Activated CD8-positive, alpha-beta T cell treated with anti-CD3 and anti-CD28 coated beads for 36 hours (primary cell): ENCODE data around the gene DCDC1. TPM values are rescaled to one million over a fixed set of nuclear protein-coding genes. Genes with fewer than 3 reads are reported as not detected.

Experiments used
- ATAC-seq: fragments of 200-7000 bp; cut with Tn5 transposase; one replicate; pipeline ENCODE4 v1.10.0; 2021; ENCODE audit warnings: mild to moderate bottlenecking, moderate library complexity
- CTCF ChIA-PET: fragments of 350-600 bp; sonication (Branson Sonifier 250); formaldehyde crosslinking; loops from one replicate; lab custom pipeline; 2021; ENCODE audit warnings: antibody characterized with exemption; lab: Charles Lee
- POLR2A ChIA-PET: fragments of 350-600 bp; sonication (Branson Sonifier 250); formaldehyde crosslinking; loops from one replicate; lab custom pipeline; 2021; ENCODE audit warnings: antibody characterized with exemption; lab: Charles Lee
- DNase-seq: peaks from one replicate; pipeline ENCODE4 v3.0.0-alpha.2; 2020
- H3K27ac Mint-ChIP-seq: one replicate; pipeline ENCODE4 v1.8.0; 2021; ENCODE audit warnings: mild to moderate bottlenecking, mixed read lengths
- H3K27me3 Mint-ChIP-seq: one replicate; pipeline ENCODE4 v1.8.0; 2021; ENCODE audit warnings: mixed read lengths
- H3K36me3 Mint-ChIP-seq: one replicate; pipeline ENCODE4 v1.8.0; 2021; ENCODE audit warnings: low read depth, mixed read lengths
- H3K4me1 Mint-ChIP-seq: one replicate; pipeline ENCODE4 v1.8.0; 2021; ENCODE audit warnings: low read depth, mixed read lengths
- H3K4me3 Mint-ChIP-seq: one replicate; pipeline ENCODE4 v1.8.0; 2021; ENCODE audit warnings: mild to moderate bottlenecking, moderate library complexity, mixed read lengths
- H3K9me3 Mint-ChIP-seq: one replicate; pipeline ENCODE4 v1.8.0; 2021; ENCODE audit warnings: mixed read lengths
- CTCF ChIP-seq: fragments of 200-600 bp; IDR thresholded peaks from one replicate; pipeline ENCODE4 v1.8.0; 2022; ENCODE audit warnings: antibody characterized with exemption, mild to moderate bottlenecking
- intact Hi-C: fragments of 100-400 bp; cut with micrococcal nuclease; formaldehyde crosslinking; loops from one replicate; pipeline ENCODE4 v1.10.0; 2022
- total RNA-seq, 2 experiments: library from RNA; stranded (reverse); gene quantifications; one replicate each; pipeline ENCODE4 v1.2.3, GENCODE V29; 2021

The DCDC1 gene
- total RNA-seq, 2 experiments from 2014 or later: not detected

GRCh38 chr11:30991802-30992512 lies 377.6 kb downstream of the DCDC1 start:
- CTCF ChIA-PET: no interaction called here

GRCh38 chr11:30991376-30991775 lies 378.2 kb downstream of the DCDC1 start:
- CTCF ChIA-PET: no interaction called here

More at GRCh38 chr11:30991802-30992512, 377.6 kb downstream of the DCDC1 start:
- POLR2A ChIA-PET: no interaction called here
- intact Hi-C loops: no loop called here
- H3K27me3 Mint-ChIP-seq: no peaks in the 10 kb centered on the region
- H3K4me3 Mint-ChIP-seq: no peak overlapping the region
- no peaks in the 10 kb centered on the region for H3K9me3 Mint-ChIP-seq
- ATAC-seq (no peak), DNase-seq (no peak)
- H3K27ac Mint-ChIP-seq: no peak overlapping the region
- H3K36me3 Mint-ChIP-seq: no peaks in the 10 kb centered on the region
- no peaks in the 10 kb centered on the region for H3K4me1 Mint-ChIP-seq
- TF ChIP-seq CTCF: no peak

DNA sequence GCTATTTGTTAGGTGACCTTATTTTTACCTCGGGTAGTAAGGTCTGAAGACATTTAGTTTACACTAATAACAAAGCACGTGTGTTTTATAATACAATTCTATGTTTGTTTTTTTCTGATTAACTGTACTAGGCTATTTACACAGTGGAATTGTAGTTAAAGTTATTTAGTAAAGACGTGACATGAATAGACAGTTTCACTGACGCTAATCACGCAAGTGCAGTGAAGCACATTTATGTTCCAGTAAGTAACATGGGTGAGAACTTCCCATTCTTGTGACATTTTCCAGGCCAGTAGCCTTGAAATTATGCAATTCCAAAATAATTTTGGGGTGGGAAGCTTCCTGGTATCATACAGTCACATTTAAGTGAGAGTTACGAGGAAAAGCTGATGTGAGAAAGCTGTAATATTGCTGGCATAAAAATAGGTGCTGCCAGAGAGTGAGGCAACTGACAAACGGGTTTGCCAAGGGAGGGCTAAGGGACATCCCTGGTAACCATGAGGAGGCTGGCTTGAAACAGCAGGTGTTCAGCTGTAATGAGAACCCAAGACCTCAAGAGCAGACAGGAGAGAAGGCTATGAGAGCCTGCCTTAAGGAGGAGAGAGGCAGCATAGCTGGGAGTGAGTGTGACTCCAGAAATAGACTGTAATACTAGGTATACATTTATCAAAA lies 378.8 kb downstream of the DCDC1 start:
- Mint-ChIP-seq H3K4me3 (no peak overlapping the region), H3K9me3 (no peaks in the 10 kb centered on the region), H3K27ac (no peak overlapping the region), H3K36me3 (no peaks in the 10 kb centered on the region), H3K4me1 (no peaks in the 10 kb centered on the region), H3K27me3 (no peaks in the 10 kb centered on the region)
- intact Hi-C loops: no loop called here
- CTCF ChIA-PET: no interaction called here
- POLR2A ChIA-PET: no interaction called here
- ATAC-seq (no peak), DNase-seq (no peak)
- no peak for TF ChIP-seq CTCF

More at GRCh38 chr11:30991376-30991775, 378.2 kb downstream of the DCDC1 start:
- Mint-ChIP-seq H3K27me3 (no peaks in the 10 kb centered on the region), H3K27ac (no peak overlapping the region), H3K4me1 (no peaks in the 10 kb centered on the region), H3K9me3 (no peaks in the 10 kb centered on the region), H3K4me3 (no peak overlapping the region), H3K36me3 (no peaks in the 10 kb centered on the region)
- no peak for TF ChIP-seq CTCF
- no peak for DNase-seq
- no peak for ATAC-seq
- intact Hi-C loops: no loop called here
- POLR2A ChIA-PET: no interaction called here

DNA sequence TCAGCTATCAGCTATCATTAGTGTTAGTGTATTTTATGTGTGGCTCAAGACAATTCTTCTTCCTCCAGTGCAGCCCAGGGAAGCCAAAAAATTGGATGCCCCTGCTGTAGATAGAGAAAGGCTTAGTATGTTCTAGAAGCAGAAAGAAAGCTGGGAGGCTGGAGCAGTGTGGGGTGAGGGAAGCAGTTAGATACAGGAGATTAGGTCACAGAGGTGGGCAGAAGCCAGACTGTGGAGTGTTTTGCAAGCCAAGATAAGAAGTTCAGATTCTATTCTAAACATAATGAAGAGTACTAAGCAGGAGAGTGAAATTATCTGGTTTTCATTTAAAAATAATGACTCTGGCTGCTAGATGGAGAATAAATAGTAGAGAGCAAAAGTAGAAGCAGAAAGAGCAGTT lies 381.7 kb downstream of the DCDC1 start:
- intact Hi-C loops: no loop called here

More for the DNA sequence above, 381.7 kb downstream of the DCDC1 start:
- no peak for DNase-seq
- H3K4me3 Mint-ChIP-seq: no peak overlapping the region
- no peak for ATAC-seq
- no peaks in the 10 kb centered on the region for H3K27me3 Mint-ChIP-seq
- ChIA-PET POLR2A (no interaction called here), CTCF (no interaction called here)
- no peaks in the 10 kb centered on the region for H3K4me1 Mint-ChIP-seq
- H3K36me3 Mint-ChIP-seq: no peaks in the 10 kb centered on the region
- no peak overlapping the region for H3K27ac Mint-ChIP-seq
- H3K9me3 Mint-ChIP-seq: no peaks in the 10 kb centered on the region
- no peak for TF ChIP-seq CTCF
